ENCODE measurements around the gene CCDC136. TPM values are rescaled to one million over a fixed set of nuclear protein-coding genes. Genes with fewer than 3 reads are reported as not detected.

Gene CCDC136
- total RNA-seq, 1 donor from 2014 or later: 2.7 TPM

DNA sequence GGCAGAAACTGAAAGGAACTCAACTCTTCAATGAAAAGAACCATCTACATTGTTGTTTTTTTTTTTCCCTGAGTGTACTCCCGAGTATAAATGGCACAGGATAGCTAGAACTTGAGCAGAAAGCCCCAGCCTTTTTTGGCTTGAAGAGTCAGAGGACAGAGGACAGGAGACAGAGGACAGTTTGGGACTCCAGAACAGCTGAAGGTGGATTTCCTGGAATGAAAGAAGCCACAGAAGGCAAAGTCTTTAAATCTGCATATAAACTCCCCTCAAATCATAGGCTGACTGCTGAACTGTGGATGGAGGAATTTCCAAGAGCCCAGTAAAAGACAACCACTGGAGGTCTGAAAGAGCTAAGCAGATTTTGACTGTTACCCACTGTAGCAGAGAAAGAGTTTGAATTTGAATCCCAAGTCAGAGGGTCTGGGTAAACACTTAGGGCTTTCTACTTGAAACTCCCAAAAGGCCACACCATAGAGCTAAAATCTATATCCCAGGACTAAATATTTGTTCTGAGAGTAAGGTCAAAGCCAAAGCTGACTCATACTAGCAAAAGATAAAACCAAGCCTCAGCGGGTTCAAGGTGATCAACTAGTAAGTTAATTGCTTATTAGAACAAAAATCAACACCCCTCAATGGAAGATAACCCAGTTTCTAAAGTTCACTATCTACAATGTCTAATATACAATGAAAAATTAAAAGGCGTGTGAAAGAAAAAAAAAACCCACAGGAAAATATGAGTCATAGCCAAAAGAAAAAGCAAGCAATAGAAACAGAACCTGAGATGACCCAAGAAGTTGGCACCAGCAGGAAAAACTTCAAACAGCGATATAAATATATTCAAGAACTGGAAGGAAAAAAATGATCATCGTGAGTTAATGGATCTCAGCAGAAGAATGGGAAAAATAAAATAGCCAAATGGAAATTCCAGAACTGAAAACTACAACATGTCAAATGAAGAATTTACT lies 14.3 kb upstream of the CCDC136 start:
- no peak for DNase-seq (ENCODE audit: low read depth, low spot score)

- no peak for DNase-seq (ENCODE audit: low read depth, low spot score)
Observed at GRCh38 chr7:128778946-128779345, 12.8 kb upstream of the CCDC136 start.

DNA sequence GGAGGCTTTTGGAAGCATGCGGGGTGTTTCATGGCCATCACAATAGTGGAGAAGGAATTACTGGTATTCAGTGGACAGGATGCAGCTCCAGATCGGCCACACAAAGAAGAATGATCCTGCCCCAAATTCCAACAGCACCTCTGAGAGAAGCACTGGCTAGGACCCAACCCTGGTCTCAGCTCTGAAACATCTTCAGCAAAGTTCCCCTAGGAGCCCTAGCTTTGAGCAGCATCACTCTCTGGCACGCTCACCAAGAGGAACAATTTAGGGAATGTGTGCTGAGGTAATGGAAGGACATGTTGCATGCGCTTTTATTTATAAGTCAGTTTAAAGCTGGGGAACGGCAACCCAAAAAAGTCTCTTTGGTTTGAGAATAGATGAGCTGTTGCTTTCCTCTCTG lies 10.6 kb upstream of the CCDC136 start:
- DNase-seq (ENCODE audit: low read depth, low spot score): no peak

- no peak for DNase-seq (ENCODE audit: low read depth, low spot score)
Observed at GRCh38 chr7:128781851-128782250, 9.9 kb upstream of the CCDC136 start.

DNA sequence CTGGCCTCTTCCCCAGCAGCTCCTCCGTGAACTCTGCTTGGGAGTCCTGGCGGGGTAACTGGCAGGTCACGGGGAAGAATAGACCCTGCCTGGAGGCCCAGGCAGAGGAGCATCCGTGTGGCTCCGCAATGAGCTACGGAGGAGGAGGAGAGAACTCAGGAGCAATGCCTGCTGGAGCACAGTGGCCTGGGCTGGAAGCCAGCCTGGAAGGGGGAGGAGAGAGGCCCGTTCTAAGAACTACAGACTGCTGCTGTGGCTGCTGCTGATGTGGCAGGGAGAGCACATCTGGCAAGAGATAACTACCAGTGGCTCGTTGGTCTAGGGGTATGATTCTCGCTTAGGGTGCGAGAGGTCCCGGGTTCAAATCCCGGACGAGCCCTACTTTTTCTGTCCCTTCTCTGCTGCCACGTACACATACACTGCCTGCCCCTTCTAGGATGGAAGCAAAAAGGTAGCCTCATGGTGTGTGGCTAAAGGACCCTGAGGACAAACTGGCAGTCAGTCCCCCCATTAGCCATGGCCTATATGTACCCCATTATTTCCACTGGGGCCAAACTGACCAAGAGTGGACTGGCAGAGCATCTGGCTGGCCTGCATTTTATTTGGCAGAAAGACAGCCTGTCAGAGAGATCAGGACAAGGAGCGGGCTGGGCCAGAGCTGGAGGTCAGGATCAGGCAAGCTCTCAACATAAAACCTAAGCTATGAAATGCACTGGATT lies 8.5 kb upstream of the CCDC136 start:
- DNase-seq (ENCODE audit: low read depth, low spot score): no peak

DNA sequence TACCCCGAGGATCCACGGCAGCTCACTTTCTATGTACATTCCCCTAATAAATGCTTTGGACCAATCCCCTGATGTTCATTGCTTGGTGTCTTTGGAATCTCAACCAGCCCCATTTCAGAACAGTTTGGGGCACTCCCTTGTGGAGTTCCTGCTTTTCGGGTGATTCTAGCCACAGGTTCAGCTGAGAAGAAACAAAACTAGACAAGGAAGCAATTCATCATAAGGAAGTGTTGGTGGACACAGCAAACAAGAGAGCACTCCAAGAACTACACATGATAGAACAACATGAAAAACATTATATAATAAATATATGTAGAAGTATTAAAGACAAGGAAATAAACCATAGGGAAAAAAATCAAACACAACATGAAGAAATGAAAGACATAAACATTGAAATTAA lies 6.0 kb upstream of the CCDC136 start:
- no peak for DNase-seq (ENCODE audit: low read depth, low spot score)

DNA sequence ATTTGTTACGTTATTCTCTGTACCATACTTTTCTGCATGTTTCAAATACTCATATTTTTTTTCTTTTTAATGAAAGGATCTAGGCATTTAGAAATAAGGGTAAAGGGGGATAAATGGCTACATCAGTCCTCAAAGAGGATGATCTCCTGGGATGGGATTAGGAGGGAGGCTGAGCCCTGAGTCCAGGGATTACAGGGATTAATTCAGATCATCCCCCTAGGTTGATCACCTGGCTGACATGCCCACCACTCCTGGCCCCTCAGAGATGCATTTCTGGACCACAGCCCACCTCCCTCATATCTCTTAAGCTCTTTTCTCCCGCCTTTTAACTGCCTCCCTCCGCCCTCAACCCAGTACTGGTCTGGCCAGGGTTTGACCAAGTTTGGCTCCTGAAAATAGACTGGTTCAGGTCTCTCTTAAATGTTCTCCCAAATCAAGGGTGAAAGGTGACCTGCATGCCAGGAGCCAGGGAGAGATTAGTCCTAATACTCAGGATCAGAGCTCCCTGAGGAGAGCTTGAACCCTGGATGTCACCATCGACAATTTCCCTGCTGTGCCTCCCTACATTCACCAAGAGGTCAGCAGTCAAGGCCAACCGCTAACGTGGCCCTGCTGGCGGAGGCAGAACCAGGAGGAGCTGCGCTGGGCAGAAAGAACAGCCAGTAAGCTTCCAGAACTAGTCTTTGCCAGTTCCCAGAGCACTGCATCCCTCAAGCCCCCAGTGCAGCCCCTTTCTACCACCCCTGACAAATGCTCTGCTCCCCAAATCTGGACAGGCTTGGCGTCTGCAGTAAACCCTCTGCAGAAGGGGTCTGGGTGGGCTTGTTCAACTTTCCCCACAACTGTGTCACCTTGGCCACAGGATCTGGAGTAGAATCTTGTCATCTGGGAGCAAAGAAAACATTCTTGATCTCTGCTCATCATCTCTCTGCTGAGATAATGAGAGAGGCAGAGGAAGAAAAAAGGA lies 3.0 kb upstream of the CCDC136 start:
- DNase-seq (ENCODE audit: low read depth, low spot score): no peak

DNA sequence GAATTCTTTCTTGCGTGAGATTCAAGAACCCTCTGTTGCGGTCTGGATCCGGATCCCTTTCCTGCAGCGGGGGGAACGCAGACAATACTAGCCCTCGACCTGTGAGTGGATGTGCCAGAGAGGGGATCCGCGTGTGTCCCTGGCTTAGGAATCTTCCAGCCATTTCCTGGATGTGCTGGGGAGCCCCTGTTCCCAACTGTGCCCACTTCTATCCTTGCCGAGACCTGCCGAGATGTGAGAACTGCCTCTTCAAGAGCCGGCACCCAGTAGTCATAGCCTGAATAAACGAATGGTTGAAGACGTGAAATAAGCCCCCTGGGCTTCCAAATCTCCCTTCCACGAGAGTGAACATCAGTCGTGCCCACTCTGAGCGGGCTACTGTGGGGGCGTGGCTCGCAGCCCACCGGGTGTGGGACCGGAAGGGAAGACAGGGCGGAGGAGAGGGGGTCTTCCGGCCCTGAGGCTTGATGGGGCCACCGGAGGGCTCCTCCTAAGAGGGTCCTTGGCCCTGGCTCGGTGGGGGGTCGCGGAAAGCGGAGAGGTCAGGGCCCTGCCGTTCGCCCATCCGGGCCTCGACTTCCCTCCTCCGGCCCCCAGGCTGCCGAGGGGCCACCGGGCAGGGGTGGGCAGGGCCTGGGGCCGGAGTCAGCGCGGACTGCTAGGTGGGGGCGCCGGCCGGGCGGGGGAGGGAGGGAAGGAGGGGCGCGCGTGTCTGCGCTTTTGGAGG lies 1.3 kb upstream of the CCDC136 start:
- DNase-seq (ENCODE audit: low read depth, low spot score): no peak

- DNase-seq (ENCODE audit: low read depth, low spot score): no peak
Observed at GRCh38 chr7:128791972-128792327, 182 bp downstream of the CCDC136 start.

- DNase-seq (ENCODE audit: low read depth, low spot score): no peak
Observed at GRCh38 chr7:128792471-128793180, 858 bp downstream of the CCDC136 start.

- no peak for DNase-seq (ENCODE audit: low read depth, low spot score)
Observed at GRCh38 chr7:128793181-128793547, 1.4 kb downstream of the CCDC136 start.

DNA sequence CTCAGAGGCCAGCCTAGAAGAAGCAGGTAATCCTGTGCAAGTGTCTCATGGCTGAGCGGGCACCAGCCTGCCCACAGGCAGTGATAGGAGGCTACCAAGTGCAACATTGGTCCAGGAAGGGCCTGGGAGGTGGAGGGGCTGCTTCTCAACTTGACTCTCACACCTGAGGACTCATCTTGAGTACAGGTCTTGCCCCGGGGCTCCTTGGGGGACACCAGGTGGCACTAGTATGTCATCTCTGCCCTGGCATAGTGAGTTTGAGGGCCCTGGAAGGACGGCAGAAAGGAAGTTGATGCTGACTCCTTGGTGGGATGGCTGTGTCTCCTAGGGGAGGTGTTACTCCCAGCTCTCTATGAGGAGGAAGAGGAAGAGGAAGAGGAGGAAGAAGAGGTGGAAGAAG lies 2.3 kb downstream of the CCDC136 start:
- DNase-seq (ENCODE audit: low read depth, low spot score): no peak

- no peak for DNase-seq (ENCODE audit: low read depth, low spot score)
Observed at GRCh38 chr7:128794436-128794835, 2.7 kb downstream of the CCDC136 start.

DNA sequence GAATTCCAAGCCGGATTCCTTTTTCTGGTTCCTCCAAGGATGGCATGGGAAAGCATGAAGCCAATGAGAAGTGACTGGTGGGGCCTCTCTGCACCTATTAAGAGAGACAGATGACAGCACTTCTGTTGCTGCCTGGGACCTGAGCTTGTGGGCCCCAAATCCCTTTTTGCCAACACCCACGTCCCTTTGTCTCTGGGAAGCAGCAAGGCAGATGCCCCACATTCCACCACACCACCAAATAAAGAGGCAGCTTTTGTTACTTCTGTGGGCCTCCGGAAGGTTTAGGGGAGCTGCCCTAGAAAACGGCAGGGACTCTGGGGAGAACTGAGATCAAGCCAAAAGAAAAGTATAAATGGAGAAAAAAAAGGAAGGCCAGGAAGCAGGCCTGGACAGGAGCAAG lies 3.4 kb downstream of the CCDC136 start:
- no peak for DNase-seq (ENCODE audit: low read depth, low spot score)

DNA sequence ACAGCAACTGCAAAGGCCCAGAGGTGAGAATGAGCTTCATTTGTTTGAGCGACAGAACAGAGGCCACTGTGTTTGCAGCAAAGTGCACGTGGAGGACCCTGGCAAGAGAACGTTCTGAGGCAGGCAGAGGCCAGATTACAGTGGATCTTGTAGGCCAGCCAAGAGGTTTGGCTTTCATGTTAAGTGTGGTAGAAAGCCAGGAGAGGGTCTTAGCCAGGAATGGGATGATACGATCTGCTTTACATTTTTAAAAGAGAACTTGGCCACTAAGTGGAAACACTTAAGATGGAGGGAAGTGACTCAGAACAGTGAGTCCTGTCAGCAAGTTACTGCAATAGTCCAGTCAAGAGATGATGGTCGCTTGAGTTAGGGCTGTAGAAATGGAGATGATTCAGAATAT lies 4.6 kb downstream of the CCDC136 start:
- DNase-seq (ENCODE audit: low read depth, low spot score): peak; percentile 13

DNA sequence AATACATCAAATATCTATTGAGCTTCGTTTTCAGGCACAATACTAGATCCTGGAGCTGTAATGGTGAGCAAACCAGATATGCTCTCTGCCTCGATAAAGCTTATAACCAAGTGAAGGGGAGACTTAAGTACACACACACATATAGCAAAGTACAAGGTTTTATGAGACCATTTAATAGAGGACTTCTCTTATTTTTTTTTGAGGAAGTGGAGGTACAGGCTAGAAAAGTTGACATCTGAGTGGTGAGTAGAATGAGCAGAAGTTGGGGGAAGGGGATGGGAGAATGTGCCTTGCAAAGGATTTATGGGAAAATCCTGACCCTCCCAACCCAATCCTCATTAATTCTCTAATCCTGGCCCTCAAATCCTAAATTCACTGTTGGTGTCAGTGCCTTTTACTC lies 7.7 kb downstream of the CCDC136 start:
- no peak for DNase-seq (ENCODE audit: low read depth, low spot score)

DNA sequence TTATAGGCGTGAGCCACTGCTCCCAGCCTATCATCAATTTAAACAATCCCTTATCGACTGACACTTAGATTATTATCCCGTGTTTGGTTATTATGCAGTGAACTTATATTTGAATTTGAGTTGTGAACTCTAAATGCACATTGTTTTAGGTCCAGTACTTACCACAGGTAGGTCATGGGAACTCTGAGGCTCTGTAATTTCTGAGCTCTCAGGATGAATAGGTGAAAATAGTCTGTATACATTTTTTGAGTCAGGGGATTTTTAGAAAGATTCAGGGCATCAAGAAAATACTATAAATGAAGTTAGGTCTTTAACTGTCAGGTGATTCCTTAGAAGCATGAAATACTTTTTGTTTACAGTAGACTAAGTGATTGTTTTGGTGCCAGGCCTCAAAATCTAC lies 8.8 kb downstream of the CCDC136 start:
- no peak for DNase-seq (ENCODE audit: low read depth, low spot score)

DNA sequence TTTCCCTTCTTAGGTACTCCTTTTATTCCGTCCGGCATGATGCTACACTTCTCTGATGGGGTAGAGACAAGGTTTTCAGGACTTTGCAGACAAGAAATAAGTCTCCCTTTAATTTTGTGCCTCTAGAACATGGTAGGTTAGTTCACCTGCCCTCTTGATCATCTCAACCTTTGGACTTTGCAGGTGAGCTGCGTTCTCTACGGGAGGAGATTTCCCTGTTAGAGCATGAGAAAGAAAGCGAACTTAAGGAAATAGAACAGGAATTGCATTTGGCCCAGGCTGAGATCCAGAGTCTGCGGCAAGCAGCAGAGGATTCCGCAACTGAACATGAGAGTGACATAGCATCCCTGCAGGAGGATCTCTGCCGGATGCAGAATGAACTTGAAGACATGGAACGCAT lies 9.2 kb downstream of the CCDC136 start:
- DNase-seq (ENCODE audit: low read depth, low spot score): no peak

GRCh38 chr7:128801667-128802418 lies 10.1 kb downstream of the CCDC136 start:
- no peak for DNase-seq (ENCODE audit: low read depth, low spot score)

DNA sequence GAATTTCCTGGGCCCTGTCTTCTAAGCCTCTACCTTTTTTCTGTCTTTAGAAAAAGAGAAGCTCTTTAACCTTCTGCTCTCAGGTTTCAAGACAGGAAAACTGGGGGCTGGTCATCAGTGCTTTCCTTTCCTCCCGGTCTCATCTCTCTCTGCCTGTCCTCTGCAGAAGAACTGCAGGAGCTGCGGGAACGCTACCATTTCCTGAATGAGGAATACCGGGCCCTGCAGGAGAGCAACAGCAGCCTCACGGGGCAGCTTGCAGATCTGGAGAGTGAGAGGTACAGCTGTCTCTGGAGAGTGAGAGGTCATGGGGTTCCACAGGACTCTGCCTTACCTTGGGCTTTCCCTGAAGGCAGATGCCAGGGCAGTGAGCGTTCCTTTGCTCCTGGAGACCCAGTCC lies 12.7 kb downstream of the CCDC136 start:
- no peak for DNase-seq (ENCODE audit: low read depth, low spot score)

All from pulmonary artery endothelial cell (primary cell).